Activated T-cell treated with anti-CD3 and anti-CD28 coated beads for 1 hour (primary cell): ENCODE measurements around the gene CSRP1.
"Not testable (repeated sequence)": the region's sequence is repeated elsewhere in the genome, so short reads cannot be mapped to it uniquely, and the experiment has no call there.

ENCODE experiments used
- DNase-seq: peaks from one replicate; pipeline ENCODE4 v3.0.0-alpha.2; 2020; ENCODE audit warnings: low read depth

CSRP1 gene

GRCh38 chr1:201537891-201538611 is 31.1 kb upstream of the CSRP1 start:
- DNase-seq, result no peak

- DNase-seq, result no peak
Measured at GRCh38 chr1:201537467-201537866, 30.5 kb upstream of the CSRP1 start.

- DNase-seq, result no peak
Measured at GRCh38 chr1:201537028-201537427, 30.1 kb upstream of the CSRP1 start.

- no peak for DNase-seq
Measured at GRCh38 chr1:201536558-201536957, 29.6 kb upstream of the CSRP1 start.

GRCh38 chr1:201535919-201536245 is 29.0 kb upstream of the CSRP1 start:
- no peak for DNase-seq

- no peak for DNase-seq
Measured at GRCh38 chr1:201535046-201535918, 28.4 kb upstream of the CSRP1 start.

GRCh38 chr1:201533836-201534235 is 26.9 kb upstream of the CSRP1 start:
- no peak for DNase-seq

GRCh38 chr1:201531551-201532425 is 24.9 kb upstream of the CSRP1 start:
- DNase-seq, result no peak

GRCh38 chr1:201530741-201531531 is 24.0 kb upstream of the CSRP1 start:
- no peak for DNase-seq

GRCh38 chr1:201528631-201529252 is 21.8 kb upstream of the CSRP1 start:
- no peak for DNase-seq

GRCh38 chr1:201527879-201528278 is 21.0 kb upstream of the CSRP1 start:
- no peak for DNase-seq

GRCh38 chr1:201525193-201525778 is 18.4 kb upstream of the CSRP1 start:
- no peak for DNase-seq

- DNase-seq, result not testable (repeated sequence)
Measured at GRCh38 chr1:201520046-201520575, 13.2 kb upstream of the CSRP1 start.

- no peak for DNase-seq
Measured at GRCh38 chr1:201518071-201518470, 11.1 kb upstream of the CSRP1 start.

GRCh38 chr1:201517631-201518030 is 10.7 kb upstream of the CSRP1 start:
- DNase-seq, result no peak

- no peak for DNase-seq
Measured at GRCh38 chr1:201516511-201517127, 9.7 kb upstream of the CSRP1 start.

- no peak for DNase-seq
Measured at GRCh38 chr1:201515895-201516294, 9.0 kb upstream of the CSRP1 start.

- no peak for DNase-seq
Measured at GRCh38 chr1:201515062-201515750, 8.3 kb upstream of the CSRP1 start.

GRCh38 chr1:201514466-201514865 is 7.5 kb upstream of the CSRP1 start:
- DNase-seq, result no peak
